Tibial nerve (tissue), 4 donors: ENCODE measurements around the gene ATP6V0D1. TPM values are rescaled to one million over a fixed set of nuclear protein-coding genes. Genes with fewer than 3 reads are reported as not detected.
A peak's percentile ranks its signal among the peaks of the same experiment; 100 is the strongest.

Experiments
- DNase-seq, 2 donors: peaks; one replicate each; pipeline ENCODE4 v3.0.0-alpha.2; 2019; ENCODE audit warnings: low spot score in 2 of 2
- H3K27ac ChIP-seq, 4 donors: fragments of 200-600 bp; sonication (generic) in 3 of 4; one replicate each; pipeline ENCODE4 v1.5.1; 2017 to 2019; ENCODE audit warnings: mild to moderate bottlenecking in 1 of 4
- H3K27me3 ChIP-seq, 2 donors: fragments of 200-600 bp; sonication (generic) in 1 of 2; one replicate each; pipeline versions ENCODE4 v1.5.1 to v1.6.0; 2017 to 2019
- H3K36me3 ChIP-seq, 3 donors: fragments of 200-600 bp; sonication (generic); one replicate each; pipeline ENCODE4 v1.5.1; 2018 to 2019
- H3K4me1 ChIP-seq, 4 donors: fragments of 200-600 bp; sonication (generic) in 3 of 4; one replicate each; pipeline ENCODE4 v1.5.1; 2017 to 2019
- H3K4me3 ChIP-seq, 4 donors: fragments of 200-600 bp; sonication (generic) in 3 of 4; one replicate each; pipeline ENCODE4 v1.5.1; 2017 to 2019; ENCODE audit warnings: mild to moderate bottlenecking in 1 of 4, moderate library complexity in 1 of 4
- H3K9me3 ChIP-seq, 4 donors: fragments of 200-600 bp; sonication (generic) in 3 of 4; one replicate each; pipeline ENCODE4 v1.5.1; 2017 to 2019
- EP300 ChIP-seq, 2 donors: sonication (generic); formaldehyde crosslinking; IDR thresholded peaks; one replicate each; pipeline ENCODE4 v1.6.1; 2017; ENCODE audit warnings: antibody characterized with exemption in 2 of 2, mild to moderate bottlenecking in 1 of 2
- POLR2A ChIP-seq, 2 donors: fragments of 450-650 bp; IDR thresholded peaks; one replicate each; pipeline ENCODE4 v1.6.1; 2017; ENCODE audit warnings: antibody characterized with exemption in 2 of 2, mild to moderate bottlenecking in 2 of 2, moderate library complexity in 2 of 2
- WGBS, 2 donors: methylation state at CpG; one replicate each; pipeline ENCODE4 v1.1.5; 2018; 5-methylcytosine and 5-hydroxymethylcytosine counted together
- total RNA-seq, 4 donors: library from RNA; depleted of rRNA; stranded (reverse); fragments of >200 nt; gene quantifications; one replicate each; pipeline ENCODE4 v1.1.0, GENCODE V29; 2016
- TF ChIP-seq, protein P1 (sequence below), 5 experiments: fragments of 200-600 bp in 3 of 5; fragments of 450-650 bp in 2 of 5; sonication (generic) in 3 of 5; IDR thresholded peaks; one replicate each; pipeline ENCODE4 v1.5.1; 2016 to 2019; ENCODE audit warnings: antibody characterized with exemption in 5 of 5, mild to moderate bottlenecking in 3 of 5, moderate library complexity in 2 of 5

ATP6V0D1 gene
- total RNA-seq, 4 donors from 2014 or later, result 55.1 to 113 (median 73.7) TPM

DNA sequence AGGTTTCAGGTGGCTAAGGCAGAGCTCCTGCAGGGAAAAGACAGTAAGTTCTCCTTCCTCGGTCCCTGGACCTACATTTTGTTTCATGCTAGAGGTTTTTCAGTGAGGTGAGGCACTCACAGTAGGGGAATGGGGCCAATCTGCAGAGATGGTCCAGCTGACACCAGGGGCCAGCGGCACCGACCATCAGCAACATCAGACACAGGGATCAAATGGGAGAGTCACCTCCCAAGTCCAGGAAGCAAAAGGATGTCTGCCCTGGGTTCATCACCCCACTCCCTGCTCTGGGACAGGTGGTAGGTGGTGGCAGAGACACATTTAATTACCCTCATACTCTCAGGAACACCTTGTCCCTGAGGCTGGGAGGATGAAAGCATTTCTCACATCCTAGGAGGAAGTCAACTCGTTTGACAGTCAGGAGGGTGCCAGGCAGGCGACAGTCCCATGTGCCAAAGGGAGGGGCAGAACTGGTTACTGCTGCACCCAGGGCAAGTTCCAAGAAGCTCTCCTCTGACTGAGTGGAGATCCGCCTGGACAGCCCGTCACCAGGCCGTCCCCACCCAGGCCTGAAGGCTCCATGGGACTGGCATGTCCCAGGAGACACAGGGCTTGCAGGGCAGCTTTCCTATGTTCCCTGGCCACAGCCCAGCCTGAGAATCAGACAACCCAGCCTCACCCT is 19.2 kb downstream of the ATP6V0D1 start:
- no peak for DNase-seq
- Histone ChIP-seq H3K4me3 (no peak overlapping the region), H3K4me1 (peaks cover 8 to 92% (median 72%) of the 10 kb centered on the region in 4 donors), H3K27me3 (no peaks in the 10 kb centered on the region), H3K36me3 (no peaks in the 10 kb centered on the region), H3K9me3 (no peaks in the 10 kb centered on the region), H3K27ac (peak overlapping the region in 3 of 4 donors; percentile 6 to 81 (median 36))
- 79 to 83% methylated on average over 8 of the region's 8 CpGs for WGBS, 2 donors
- TF ChIP-seq EP300 (IDR thresholded peaks at IDR 0.05) (no peak), POLR2A (IDR thresholded peaks at IDR 0.05) (no peak)
- TF ChIP-seq, protein P1, sequence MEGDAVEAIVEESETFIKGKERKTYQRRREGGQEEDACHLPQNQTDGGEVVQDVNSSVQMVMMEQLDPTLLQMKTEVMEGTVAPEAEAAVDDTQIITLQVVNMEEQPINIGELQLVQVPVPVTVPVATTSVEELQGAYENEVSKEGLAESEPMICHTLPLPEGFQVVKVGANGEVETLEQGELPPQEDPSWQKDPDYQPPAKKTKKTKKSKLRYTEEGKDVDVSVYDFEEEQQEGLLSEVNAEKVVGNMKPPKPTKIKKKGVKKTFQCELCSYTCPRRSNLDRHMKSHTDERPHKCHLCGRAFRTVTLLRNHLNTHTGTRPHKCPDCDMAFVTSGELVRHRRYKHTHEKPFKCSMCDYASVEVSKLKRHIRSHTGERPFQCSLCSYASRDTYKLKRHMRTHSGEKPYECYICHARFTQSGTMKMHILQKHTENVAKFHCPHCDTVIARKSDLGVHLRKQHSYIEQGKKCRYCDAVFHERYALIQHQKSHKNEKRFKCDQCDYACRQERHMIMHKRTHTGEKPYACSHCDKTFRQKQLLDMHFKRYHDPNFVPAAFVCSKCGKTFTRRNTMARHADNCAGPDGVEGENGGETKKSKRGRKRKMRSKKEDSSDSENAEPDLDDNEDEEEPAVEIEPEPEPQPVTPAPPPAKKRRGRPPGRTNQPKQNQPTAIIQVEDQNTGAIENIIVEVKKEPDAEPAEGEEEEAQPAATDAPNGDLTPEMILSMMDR (IDR thresholded peaks at IDR 0.05), result no peak

DNA sequence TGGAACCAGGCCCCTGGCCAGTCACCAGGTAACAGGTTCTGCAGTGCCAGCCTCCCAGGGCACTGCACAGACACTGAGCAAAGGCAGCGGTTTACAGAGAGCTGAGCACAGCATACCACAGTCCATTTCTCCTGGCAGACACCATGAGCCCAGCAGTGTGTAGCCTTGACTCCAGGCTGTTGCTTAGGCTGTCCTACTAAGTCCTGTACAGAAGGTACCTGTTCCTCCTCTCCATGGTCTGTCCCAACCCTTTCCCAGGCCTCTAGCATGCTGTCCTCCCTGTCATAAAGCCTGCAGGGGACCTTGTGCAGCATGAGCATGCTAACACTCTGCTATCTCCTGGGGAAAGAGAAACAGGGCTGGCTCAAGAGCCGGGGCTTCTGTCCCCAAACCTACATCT is 20.0 kb downstream of the ATP6V0D1 start:
- H3K9me3 ChIP-seq, result no peaks in the 10 kb centered on the region
- no peak for TF ChIP-seq EP300 (IDR thresholded peaks at IDR 0.05)
- H3K27ac ChIP-seq, result peak overlapping the region in 3 of 4 donors; percentile 78 to 81 (median 78)
- no peak for DNase-seq
- H3K4me1 ChIP-seq, result peaks cover 8 to 98% (median 79%) of the 10 kb centered on the region in 4 donors
- WGBS, 2 donors, result 71 to 95% methylated on average over 2 of the region's 2 CpGs
- no peaks in the 10 kb centered on the region for H3K36me3 ChIP-seq
- H3K27me3 ChIP-seq, result no peaks in the 10 kb centered on the region
- no peak overlapping the region for H3K4me3 ChIP-seq

DNA sequence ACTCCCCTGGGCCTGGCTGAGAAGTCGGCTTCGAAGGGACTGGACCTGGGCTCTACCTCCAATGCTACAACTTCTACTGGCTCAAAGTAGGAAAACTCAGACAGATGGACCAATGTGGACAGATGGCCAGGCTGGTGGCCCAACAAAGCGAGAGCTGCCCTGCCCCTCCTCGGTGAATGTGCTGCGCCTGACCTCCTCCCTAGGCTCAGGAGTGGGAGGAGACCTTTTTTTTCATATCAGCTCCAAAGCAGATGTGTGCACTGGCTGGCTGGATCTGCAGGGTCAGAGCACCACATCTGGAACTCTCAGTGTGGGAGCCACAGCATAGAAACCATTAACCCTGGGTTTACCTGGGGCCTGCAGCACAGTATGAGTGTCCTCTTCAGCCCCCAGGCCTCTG is 20.8 kb downstream of the ATP6V0D1 start:
- Histone ChIP-seq H3K9me3 (no peaks in the 10 kb centered on the region), H3K4me3 (no peak overlapping the region), H3K27ac (peak overlapping the region; percentile 23 to 81 (median 78)), H3K4me1 (peaks cover 8 to 92% (median 75%) of the 10 kb centered on the region in 4 donors), H3K27me3 (no peaks in the 10 kb centered on the region), H3K36me3 (no peaks in the 10 kb centered on the region)
- TF ChIP-seq EP300 (IDR thresholded peaks at IDR 0.05), result no peak
- TF ChIP-seq, protein P1 (IDR thresholded peaks at IDR 0.05), result no peak
- TF ChIP-seq POLR2A (IDR thresholded peaks at IDR 0.05), result no peak
- DNase-seq, result no peak
- WGBS, 2 donors, result 64 to 76% methylated on average over 4 to 5 of the region's 5 CpGs

DNA sequence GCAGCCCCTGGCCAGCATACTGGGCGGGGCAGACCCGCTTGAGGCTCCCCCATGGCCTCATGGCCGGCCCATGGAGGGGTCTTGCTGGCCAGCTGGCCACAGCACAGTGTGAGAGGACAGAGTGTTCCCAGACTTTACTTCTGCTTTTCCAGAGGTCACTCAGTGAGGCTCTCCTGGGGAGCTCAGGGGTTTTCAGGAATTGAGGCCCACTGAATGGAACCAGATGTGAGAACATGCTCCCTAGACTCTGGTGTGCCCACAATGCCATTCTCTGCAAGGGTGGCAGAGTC is 21.2 kb downstream of the ATP6V0D1 start:
- H3K9me3 ChIP-seq, result no peaks in the 10 kb centered on the region
- WGBS, 2 donors, result 17 to 42% methylated on average over 2 to 3 of the region's 3 CpGs
- peak in 1 of 2 donors; percentile 40 for DNase-seq
- H3K36me3 ChIP-seq, result no peaks in the 10 kb centered on the region
- H3K27me3 ChIP-seq, result no peaks in the 10 kb centered on the region
- no peak overlapping the region for H3K4me3 ChIP-seq
- TF ChIP-seq, protein P1 (IDR thresholded peaks at IDR 0.05), result no peak
- TF ChIP-seq POLR2A (IDR thresholded peaks at IDR 0.05) (no peak), EP300 (IDR thresholded peaks at IDR 0.05) (peak in 1 of 2 donors; percentile 62)
- peaks cover 8 to 93% (median 73%) of the 10 kb centered on the region in 4 donors for H3K4me1 ChIP-seq
- H3K27ac ChIP-seq, result peak overlapping the region; percentile 23 to 81 (median 78)

DNA sequence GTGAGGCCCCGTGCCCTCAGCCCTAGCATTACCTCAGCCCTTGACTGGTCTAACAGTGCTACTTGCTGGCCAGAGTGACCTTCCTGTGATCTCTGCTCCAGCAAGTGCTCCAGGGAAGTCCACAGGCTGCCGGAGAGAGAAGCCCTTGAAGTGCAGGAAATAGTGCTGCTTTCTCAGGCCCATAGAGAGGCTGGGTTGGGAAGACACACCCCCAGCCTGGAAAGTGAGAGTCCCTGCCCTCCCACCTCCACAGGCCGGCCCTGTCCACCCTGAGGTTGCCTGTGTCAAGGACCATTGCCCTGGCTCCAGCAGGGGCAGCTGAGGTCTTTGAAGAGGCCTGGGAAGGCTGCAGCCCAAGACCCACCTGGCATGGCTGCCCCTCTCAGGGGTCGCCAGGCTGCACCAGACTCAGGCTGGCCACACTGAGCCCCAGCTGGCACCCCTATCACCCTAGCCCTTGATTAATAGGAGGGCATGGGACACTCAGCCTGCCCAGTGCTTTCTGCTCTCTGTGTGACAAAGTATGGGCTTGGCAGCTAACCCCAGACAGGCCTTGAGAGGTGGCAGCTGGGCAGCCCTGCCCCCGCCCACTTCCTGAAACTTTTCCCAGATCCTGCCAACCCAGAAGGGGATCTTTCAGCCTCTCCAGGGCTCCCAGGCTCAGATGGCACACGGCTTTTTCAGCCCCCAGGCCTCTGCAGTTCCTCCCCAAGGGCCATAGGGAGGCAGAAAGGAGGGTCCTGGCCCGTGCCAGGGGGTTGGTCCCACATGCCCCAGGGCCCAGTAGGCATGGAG is 21.7 kb downstream of the ATP6V0D1 start:
- peak overlapping the region; percentile 23 to 81 (median 78) for H3K27ac ChIP-seq

More for the DNA sequence above, 21.7 kb downstream of the ATP6V0D1 start:
- Histone ChIP-seq H3K36me3 (no peaks in the 10 kb centered on the region), H3K9me3 (no peaks in the 10 kb centered on the region), H3K4me3 (peak overlapping the region in 1 of 4 donors; percentile 17), H3K27me3 (no peaks in the 10 kb centered on the region), H3K4me1 (peaks cover 8 to 91% (median 70%) of the 10 kb centered on the region in 4 donors)
- DNase-seq, result no peak
- TF ChIP-seq, protein P1 (IDR thresholded peaks at IDR 0.05), result no peak
- no peak for TF ChIP-seq EP300 (IDR thresholded peaks at IDR 0.05)
- no peak for TF ChIP-seq POLR2A (IDR thresholded peaks at IDR 0.05)
- WGBS, 2 donors, result 8 to 17% methylated on average over 4 to 6 of the region's 7 CpGs
